Endodermal cell (in vitro differentiated cells): Measurements from ENCODE around the gene PRG3. TPM values are rescaled to one million over a fixed set of nuclear protein-coding genes. Genes with fewer than 3 reads are reported as not detected.
A peak's percentile ranks its signal among the peaks of the same experiment; 100 is the strongest.

Experiments used
- DNase-seq: peaks from one replicate; pipeline ENCODE4 v3.0.0-alpha.2; 2017
- H3K27ac ChIP-seq: 2 replicates; pipeline ENCODE4 v1.5.1; 2013; ENCODE audit warnings: mild to moderate bottlenecking, low read depth, low read length, moderate library complexity
- H3K27me3 ChIP-seq: 2 replicates; pipeline ENCODE4 v1.6.1; 2013; ENCODE audit warnings: mild to moderate bottlenecking, low read length, moderate library complexity; ENCODE audit not compliant: insufficient read depth, control insufficient read depth, poor library complexity, severe bottlenecking
- H3K36me3 ChIP-seq: 2 replicates; pipeline ENCODE4 v1.7.0; 2013; ENCODE audit warnings: mild to moderate bottlenecking, low read length, moderate library complexity; ENCODE audit not compliant: control insufficient read depth, insufficient read depth
- H3K4me1 ChIP-seq: one replicate; pipeline ENCODE4 v1.7.0; 2013; ENCODE audit warnings: low read length; ENCODE audit not compliant: control insufficient read depth, insufficient read depth
- H3K4me3 ChIP-seq: 2 replicates; pipeline ENCODE4 v1.5.1; 2013; ENCODE audit warnings: mild to moderate bottlenecking, low read length, moderate library complexity
- H3K9ac ChIP-seq: 2 replicates; pipeline ENCODE4 v1.6.1; 2013; ENCODE audit warnings: mild to moderate bottlenecking, low read length, moderate library complexity; ENCODE audit not compliant: poor library complexity, severe bottlenecking; ENCODE audit errors: extremely low read depth
- H3K9me3 ChIP-seq: 2 replicates; pipeline ENCODE4 v1.6.1; 2013; ENCODE audit warnings: mild to moderate bottlenecking, low read length, moderate library complexity; ENCODE audit not compliant: control insufficient read depth
- H3K27ac Mint-ChIP-seq: 2 replicates; pipeline ENCODE4 v1.8.0; 2020; ENCODE audit warnings: mixed read lengths
- H3K27me3 Mint-ChIP-seq: 2 replicates; pipeline ENCODE4 v1.8.0; 2021; ENCODE audit warnings: mild to moderate bottlenecking, mixed read lengths; ENCODE audit not compliant: insufficient read depth
- H3K36me3 Mint-ChIP-seq: 2 replicates; pipeline ENCODE4 v1.8.0; 2020; ENCODE audit warnings: low read depth, mixed read lengths
- H3K4me1 Mint-ChIP-seq: 2 replicates; pipeline ENCODE4 v1.8.0; 2020; ENCODE audit warnings: mixed read lengths
- H3K4me3 Mint-ChIP-seq: 2 replicates; pipeline ENCODE4 v1.8.0; 2020; ENCODE audit warnings: mild to moderate bottlenecking, moderate library complexity, mixed read lengths
- H3K9me3 Mint-ChIP-seq: 2 replicates; pipeline ENCODE4 v1.8.0; 2020; ENCODE audit warnings: mild to moderate bottlenecking, mixed read lengths
- CTCF ChIP-seq: fragments of 200-600 bp; sonication (generic); conservative IDR thresholded peaks from 2 replicates; pipeline ENCODE4 v1.5.0; 2021; ENCODE audit warnings: antibody characterized with exemption, mild to moderate bottlenecking
- WGBS, 2 experiments: methylation state at CpG; one replicate each; pipeline versions ENCODE4 v1.1.5 to v1.1.7; 2013; ENCODE audit warnings: missing lambda C conversion rate in 2 of 2, mixed read lengths in 1 of 2; ENCODE audit not compliant: insufficient coverage in 1 of 2, insufficient read length in 1 of 2; 5-methylcytosine and 5-hydroxymethylcytosine counted together
- total RNA-seq, 2 donors: library from RNA; stranded (reverse); fragmentation: NEBNext Ultra II Directional in 1 of 2; extraction: Animal tissue kit (Norgen Biotek cat#: 25700) in 1 of 2; gene quantifications; 2 replicates in 1 of 2; 3 replicates in 1 of 2; pipeline ENCODE4 v1.2.1, GENCODE V29; 2021

PRG3 gene
- total RNA-seq, 2 donors from 2014 or later, result not detected

DNA sequence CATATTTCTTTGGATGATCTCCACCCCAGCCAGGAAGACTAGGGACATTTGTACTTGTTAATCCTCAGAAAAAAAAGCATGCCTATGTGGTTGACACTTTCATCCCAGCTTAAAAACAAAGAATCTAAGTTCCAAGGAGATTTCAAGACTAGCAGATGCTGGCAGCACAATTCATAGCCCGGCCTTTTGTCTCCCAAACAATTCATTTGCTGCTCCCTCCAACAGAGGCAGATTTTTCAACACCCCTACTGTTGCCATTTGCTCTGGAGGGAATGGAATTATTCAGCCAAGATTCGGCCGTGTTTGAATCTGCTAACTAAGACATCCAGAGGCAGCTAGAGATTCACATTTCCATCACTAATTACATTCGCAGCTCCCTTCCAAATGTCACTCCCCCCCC lies 27.5 kb downstream of the PRG3 start:
- Mint-ChIP-seq H3K36me3 (no peaks in the 10 kb centered on the region), H3K27me3 (peaks cover 24% of the 10 kb centered on the region), H3K4me1 (peaks cover 14% of the 10 kb centered on the region), H3K27ac (no peak overlapping the region), H3K4me3 (no peak overlapping the region), H3K9me3 (peaks cover 3% of the 10 kb centered on the region)
- H3K4me3 ChIP-seq, result no peak overlapping the region
- H3K27me3 ChIP-seq, result peaks cover 4% of the 10 kb centered on the region
- peak overlapping the region; percentile 54 for H3K27ac ChIP-seq
- DNase-seq, result no peak
- H3K9me3 ChIP-seq, result no peaks in the 10 kb centered on the region
- no peak for TF ChIP-seq CTCF
- H3K4me1 ChIP-seq, result no peaks in the 10 kb centered on the region
- 54 to 73% methylated on average over 1 to 4 of the region's 4 CpGs for WGBS, 2 experiments
- H3K9ac ChIP-seq, result no peak overlapping the region
- no peaks in the 10 kb centered on the region for H3K36me3 ChIP-seq

- H3K9me3 Mint-ChIP-seq, result peaks cover 3% of the 10 kb centered on the region
- peaks cover 27% of the 10 kb centered on the region for H3K27me3 Mint-ChIP-seq
- Histone ChIP-seq H3K36me3 (no peaks in the 10 kb centered on the region), H3K27ac (peak overlapping the region; percentile 54), H3K27me3 (peaks cover 8% of the 10 kb centered on the region), H3K4me3 (no peak overlapping the region), H3K9ac (no peak overlapping the region), H3K9me3 (no peaks in the 10 kb centered on the region), H3K4me1 (no peaks in the 10 kb centered on the region)
- H3K4me3 Mint-ChIP-seq, result no peak overlapping the region
- no peak overlapping the region for H3K27ac Mint-ChIP-seq
- peaks cover 14% of the 10 kb centered on the region for H3K4me1 Mint-ChIP-seq
- WGBS, 2 experiments, result 68 to 83% methylated on average over 3 to 5 of the region's 5 CpGs
- TF ChIP-seq CTCF, result no peak
- H3K36me3 Mint-ChIP-seq, result no peaks in the 10 kb centered on the region
- no peak for DNase-seq
Measured at GRCh38 chr11:57353036-57353435, 27.9 kb downstream of the PRG3 start.

- Histone ChIP-seq H3K27me3 (peaks cover 25% of the 10 kb centered on the region), H3K36me3 (no peaks in the 10 kb centered on the region), H3K4me3 (no peak overlapping the region), H3K9me3 (no peaks in the 10 kb centered on the region), H3K27ac (no peak overlapping the region), H3K9ac (no peak overlapping the region), H3K4me1 (no peaks in the 10 kb centered on the region)
- Mint-ChIP-seq H3K4me1 (peaks cover 10% of the 10 kb centered on the region), H3K27me3 (peaks cover 34% of the 10 kb centered on the region), H3K9me3 (peaks cover 3% of the 10 kb centered on the region), H3K27ac (no peak overlapping the region), H3K4me3 (peak overlapping the region; percentile 42), H3K36me3 (no peaks in the 10 kb centered on the region)
- WGBS, 2 experiments, result 6 to 19% methylated on average over 18 to 31 of the region's 31 CpGs
- DNase-seq, result peak; percentile 94
- TF ChIP-seq CTCF, result peak; percentile 97
Measured at GRCh38 chr11:57349491-57350274, 31.3 kb downstream of the PRG3 start.
